HEK293T (cell line): ENCODE data around the gene PRMT7.

Experiments
- CTCF ChIA-PET: fragments of 350-600 bp; formaldehyde crosslinking; extraction: SDS; loops from one replicate; lab custom pipeline; 2021; ENCODE audit warnings: antibody characterized with exemption, inconsistent platforms; lab: Yijun Ruan, JAX
- POLR2A ChIA-PET: fragments of 350-600 bp; formaldehyde crosslinking; extraction: SDS; loops from one replicate; lab custom pipeline; 2020; ENCODE audit warnings: antibody characterized with exemption, inconsistent platforms; lab: Yijun Ruan, JAX
- DNase-seq: peaks from one replicate; pipeline ENCODE4 v3.0.0; 2012; ENCODE audit warnings: mixed read lengths; ENCODE audit errors: extremely low spot score
- ARNT ChIP-seq: fragments of 450-650 bp; IDR thresholded peaks from 2 replicates; pipeline ENCODE4 v1.6.1; 2017; ENCODE audit warnings: mild to moderate bottlenecking
- BHLHE40 ChIP-seq: fragments of 450-650 bp; IDR thresholded peaks from 2 replicates; pipeline ENCODE4 v1.6.1; 2016; ENCODE audit warnings: mild to moderate bottlenecking, moderate library complexity, borderline replicate concordance
- CTBP1 ChIP-seq: fragments of 450-650 bp; IDR thresholded peaks from 2 replicates; pipeline ENCODE4 v1.6.1; 2016; ENCODE audit warnings: borderline replicate concordance
- ELF4 ChIP-seq: fragments of 450-650 bp; IDR thresholded peaks from 2 replicates; pipeline ENCODE4 v1.6.1; 2017; ENCODE audit warnings: antibody characterized with exemption
- FOXA1 ChIP-seq: fragments of 450-650 bp; IDR thresholded peaks from 2 replicates; pipeline ENCODE4 v1.6.1; 2016; ENCODE audit warnings: mild to moderate bottlenecking
- FOXK2 ChIP-seq: fragments of 450-650 bp; IDR thresholded peaks from 2 replicates; pipeline ENCODE4 v1.6.1; 2016; ENCODE audit warnings: mild to moderate bottlenecking
- FOXM1 ChIP-seq: fragments of 450-650 bp; IDR thresholded peaks from 2 replicates; pipeline ENCODE4 v1.6.1; 2017; ENCODE audit warnings: mild to moderate bottlenecking, borderline replicate concordance
- HDGF ChIP-seq: fragments of 450-650 bp; IDR thresholded peaks from 2 replicates; pipeline ENCODE4 v1.6.1; 2017; ENCODE audit warnings: antibody characterized with exemption, borderline replicate concordance
- L3MBTL2 ChIP-seq: fragments of 450-650 bp; conservative IDR thresholded peaks from 2 replicates; pipeline ENCODE4 v1.6.1; 2016; ENCODE audit warnings: mild to moderate bottlenecking
- LEF1 ChIP-seq: fragments of 450-650 bp; IDR thresholded peaks from 2 replicates; pipeline ENCODE4 v1.6.1; 2017; ENCODE audit warnings: mild to moderate bottlenecking, borderline replicate concordance
- NFRKB ChIP-seq: fragments of 450-650 bp; IDR thresholded peaks from 2 replicates; pipeline ENCODE4 v1.6.1; 2016; ENCODE audit warnings: mild to moderate bottlenecking, moderate library complexity
- SP1 ChIP-seq: fragments of 450-650 bp; IDR thresholded peaks from 2 replicates; pipeline ENCODE4 v1.6.1; 2017
- SUZ12 ChIP-seq: fragments of 450-650 bp; IDR thresholded peaks from 2 replicates; pipeline ENCODE4 v1.6.1; 2016; ENCODE audit warnings: mild to moderate bottlenecking
- TARDBP ChIP-seq: fragments of 450-650 bp; IDR thresholded peaks from 2 replicates; pipeline ENCODE4 v1.6.1; 2016
- ZNF384 ChIP-seq: fragments of 450-650 bp; IDR thresholded peaks from 2 replicates; pipeline ENCODE4 v1.6.1; 2016
- TF ChIP-seq, protein P1 (sequence below): fragments of 450-650 bp; IDR thresholded peaks from 2 replicates; pipeline ENCODE4 v1.6.1; 2016

Gene PRMT7

DNA sequence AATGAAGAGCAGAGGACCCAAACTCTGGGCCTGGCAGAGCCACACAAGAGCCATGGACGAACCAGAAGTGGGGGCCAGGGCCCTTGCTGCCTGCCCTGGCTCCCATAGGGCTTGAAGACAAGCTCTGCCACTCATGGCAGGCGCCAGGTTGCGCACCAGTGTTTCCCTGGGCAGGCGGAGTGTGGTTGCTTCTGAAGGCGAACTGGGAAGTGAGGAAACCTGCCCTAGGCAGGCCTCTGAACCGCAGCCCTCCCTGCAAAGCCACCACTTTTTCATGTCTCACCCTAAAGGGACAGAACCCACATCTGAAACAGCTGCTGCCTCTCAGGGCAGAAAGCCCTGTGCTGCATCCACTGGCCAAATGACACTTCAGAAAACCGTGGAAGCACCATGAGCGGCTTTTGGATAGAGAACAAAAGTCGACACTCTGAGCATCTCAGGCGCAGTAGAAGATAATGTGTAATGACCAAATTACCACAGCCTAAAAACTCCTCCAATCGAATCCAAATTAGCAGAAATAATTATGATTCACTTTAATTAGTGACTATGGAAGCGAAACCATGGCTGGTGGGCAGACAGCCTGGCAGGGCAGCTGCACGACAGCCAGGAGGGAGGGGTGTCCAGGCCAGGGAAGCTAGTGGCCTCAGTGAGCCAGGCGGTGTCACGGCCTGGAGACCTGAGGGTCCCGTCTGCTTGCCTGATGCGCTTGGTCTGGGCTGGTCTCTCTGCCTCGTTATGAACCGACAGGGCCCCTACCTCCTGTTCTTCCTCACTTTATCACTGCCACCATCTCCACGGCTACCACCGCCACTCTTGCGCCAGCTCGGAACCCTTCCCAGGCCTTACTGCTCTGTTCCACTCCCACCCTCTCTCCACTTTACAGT is 59.1 kb downstream of the PRMT7 start:
- CTCF ChIA-PET: interaction anchor here (0.6 kb wide), 1 partner anchor 9 kb away, joined by 4 read pairs; no protein-coding TSS in a partner anchor
- POLR2A ChIA-PET: no interaction called here
- no peak for TF ChIP-seq LEF1
- no peak for DNase-seq

DNA sequence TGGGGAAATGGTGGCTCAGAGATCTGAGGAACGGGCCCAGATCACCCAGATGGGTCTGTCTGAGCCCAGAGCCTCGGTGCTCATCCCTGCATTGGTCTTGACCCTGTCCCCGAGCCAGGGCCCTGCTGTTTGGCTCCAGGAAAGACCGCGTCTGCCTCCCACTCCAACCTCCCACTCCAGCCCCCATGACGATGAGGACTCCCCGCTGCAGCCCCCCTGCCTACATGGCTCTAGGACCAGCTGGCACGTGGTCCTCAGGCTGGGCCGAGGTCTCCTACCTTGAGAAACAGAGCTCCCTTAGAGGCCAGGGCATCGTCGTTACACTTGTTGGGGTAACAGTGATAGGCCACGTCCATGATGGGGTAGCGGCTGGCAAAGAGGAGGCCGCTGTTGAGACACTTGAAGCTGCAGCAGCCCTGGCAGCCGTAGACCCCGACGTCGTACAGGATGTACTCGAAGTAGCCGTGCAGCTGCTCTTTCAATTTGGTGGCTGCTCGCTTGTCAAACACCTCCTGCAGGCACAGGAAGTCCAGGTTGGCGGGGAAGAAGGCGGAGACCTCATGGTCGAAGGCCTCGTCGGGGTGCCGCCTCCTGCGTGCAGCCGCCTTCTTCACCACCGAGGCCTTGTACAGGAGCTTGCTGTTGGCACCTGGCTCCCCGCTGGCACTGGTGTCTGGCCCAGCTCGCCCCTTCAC is 59.9 kb downstream of the PRMT7 start:
- DNase-seq: no peak
- POLR2A ChIA-PET: no interaction called here
- CTCF ChIA-PET: no interaction called here
- TF ChIP-seq LEF1 (no peak), SP1 (no peak), FOXM1 (no peak), ELF4 (no peak), ZNF384 (no peak), CTBP1 (no peak), TARDBP (no peak), HDGF (no peak), FOXK2 (no peak), FOXA1 (no peak), SUZ12 (no peak), NFRKB (no peak), ARNT (no peak), L3MBTL2 (no peak), BHLHE40 (no peak)
- TF ChIP-seq, protein P1, sequence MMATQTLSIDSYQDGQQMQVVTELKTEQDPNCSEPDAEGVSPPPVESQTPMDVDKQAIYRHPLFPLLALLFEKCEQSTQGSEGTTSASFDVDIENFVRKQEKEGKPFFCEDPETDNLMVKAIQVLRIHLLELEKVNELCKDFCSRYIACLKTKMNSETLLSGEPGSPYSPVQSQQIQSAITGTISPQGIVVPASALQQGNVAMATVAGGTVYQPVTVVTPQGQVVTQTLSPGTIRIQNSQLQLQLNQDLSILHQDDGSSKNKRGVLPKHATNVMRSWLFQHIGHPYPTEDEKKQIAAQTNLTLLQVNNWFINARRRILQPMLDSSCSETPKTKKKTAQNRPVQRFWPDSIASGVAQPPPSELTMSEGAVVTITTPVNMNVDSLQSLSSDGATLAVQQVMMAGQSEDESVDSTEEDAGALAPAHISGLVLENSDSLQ: no peak

DNA sequence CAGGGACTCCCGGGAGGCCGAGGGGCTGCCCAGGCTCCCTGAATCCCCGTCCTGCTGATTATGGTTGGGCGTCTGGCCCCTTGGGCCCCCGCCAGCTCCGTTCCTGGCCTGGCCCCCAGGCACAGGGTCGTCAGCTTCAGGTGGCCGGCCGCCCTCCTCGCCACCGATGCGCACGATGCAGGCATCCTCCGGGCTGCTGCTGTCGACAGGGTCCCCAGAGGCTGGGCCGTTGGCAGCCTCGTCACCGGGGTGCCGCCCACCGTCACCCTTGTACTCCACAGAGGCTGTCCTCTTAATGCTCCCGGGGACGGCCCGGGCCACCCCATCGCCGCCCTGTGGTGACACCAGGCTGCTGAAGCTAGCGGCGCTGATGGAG is 60.4 kb downstream of the PRMT7 start:
- ChIA-PET CTCF (no interaction called here), POLR2A (no interaction called here)
- no peak for DNase-seq
- TF ChIP-seq HDGF (no peak), CTBP1 (no peak), TARDBP (no peak), ELF4 (no peak), NFRKB (no peak)

DNA sequence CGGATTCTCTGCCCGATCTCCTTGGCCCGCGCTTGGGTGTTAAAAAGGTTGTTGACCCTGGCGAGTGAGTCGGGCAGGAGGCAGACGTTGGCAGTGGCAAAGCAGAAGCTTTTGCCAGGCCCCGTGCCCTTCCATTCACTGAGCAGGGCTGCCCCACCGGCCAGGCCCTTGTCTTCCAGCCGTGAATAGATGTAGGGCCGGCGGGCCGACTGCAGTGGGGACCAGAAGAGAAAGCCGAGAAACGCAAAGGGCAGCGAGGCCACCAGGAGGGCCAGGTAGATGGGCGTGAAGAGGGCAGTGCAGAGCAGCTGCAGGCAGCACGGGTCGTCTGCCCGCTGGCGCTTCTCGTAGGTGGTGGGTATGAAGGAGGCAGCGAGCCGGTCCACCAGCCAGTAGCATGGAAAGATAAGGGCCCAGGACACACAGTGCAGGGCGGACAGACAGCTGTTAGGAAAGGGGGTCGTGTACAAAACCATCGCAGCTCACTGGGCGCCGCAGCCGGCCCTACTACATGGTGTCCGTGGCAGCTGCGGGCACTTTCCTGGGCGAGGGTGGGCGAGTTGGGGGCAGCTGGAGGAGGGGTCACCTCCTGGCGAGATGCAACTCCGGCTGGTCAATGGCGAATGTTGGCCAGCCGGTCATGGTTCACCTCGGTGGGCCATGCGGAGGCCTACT is 61.0 kb downstream of the PRMT7 start:
- DNase-seq: no peak
- no peak for TF ChIP-seq SUZ12
- no peak for TF ChIP-seq ZNF384
- TF ChIP-seq FOXA1: no peak
- no peak for TF ChIP-seq NFRKB
- CTCF ChIA-PET: interaction anchor here (1.2 kb wide), 1 partner anchor 10 kb away, joined by 3 read pairs; no protein-coding TSS in a partner anchor
- POLR2A ChIA-PET: no interaction called here

DNA sequence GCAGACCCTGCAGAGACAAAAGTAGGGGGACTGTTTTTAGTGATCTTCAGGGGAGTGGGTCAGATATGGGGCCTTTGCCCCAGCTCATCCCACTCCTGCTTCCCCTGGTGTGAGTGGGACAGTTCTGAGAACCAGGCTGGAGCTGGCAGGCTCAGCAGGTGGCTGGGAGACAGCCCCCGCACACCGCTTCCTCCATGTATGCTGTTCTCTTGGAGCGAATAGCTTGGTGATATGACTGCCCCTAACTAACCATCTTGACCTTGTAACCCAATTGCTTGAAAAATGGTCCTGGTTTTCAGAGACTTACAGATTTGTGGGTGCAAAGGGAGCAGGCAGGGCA is 61.5 kb downstream of the PRMT7 start:
- DNase-seq: no peak
- TF ChIP-seq FOXM1: no peak
- no peak for TF ChIP-seq ZNF384
- TF ChIP-seq SUZ12: no peak
- no peak for TF ChIP-seq HDGF
- TF ChIP-seq, protein P1: no peak
- TF ChIP-seq NFRKB: no peak
- TF ChIP-seq CTBP1: no peak
- TF ChIP-seq BHLHE40: no peak
- TF ChIP-seq L3MBTL2: no peak
- TF ChIP-seq ELF4: no peak
- ChIA-PET CTCF (interaction anchor here (1.2 kb wide), 1 partner anchor 9 kb away, joined by 3 read pairs; no protein-coding TSS in a partner anchor), POLR2A (no interaction called here)

DNA sequence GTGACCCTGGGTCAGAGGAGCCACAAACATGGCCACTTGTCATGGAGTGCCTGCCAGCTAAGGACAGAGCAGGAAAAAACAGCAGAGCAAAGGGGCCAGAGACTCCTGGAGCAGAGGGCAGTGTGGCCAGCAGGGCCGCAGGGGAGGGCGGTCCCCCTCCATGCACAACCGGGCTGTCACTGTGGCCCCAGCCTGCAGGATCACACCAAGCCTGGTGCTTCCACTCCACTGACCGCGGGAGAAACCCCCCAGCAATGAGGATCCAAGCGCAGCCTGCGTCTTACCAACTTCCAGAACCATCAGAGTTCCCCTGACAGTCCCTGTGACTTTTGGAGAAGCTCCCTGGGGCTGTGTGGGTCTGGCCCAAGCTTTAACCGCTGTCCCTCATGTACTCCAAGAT is 62.0 kb downstream of the PRMT7 start:
- no peak for DNase-seq
- no peak for TF ChIP-seq BHLHE40
- TF ChIP-seq, protein P1: no peak
- TF ChIP-seq NFRKB: no peak
- TF ChIP-seq ELF4: no peak
- TF ChIP-seq FOXM1: no peak
- TF ChIP-seq FOXK2: no peak
- TF ChIP-seq ZNF384: no peak
- ChIA-PET POLR2A (no interaction called here), CTCF (interaction anchor here (1.2 kb wide), 1 partner anchor 9 kb away, joined by 3 read pairs; no protein-coding TSS in a partner anchor)
